NCI-H2196 (cell line): ENCODE data around the gene LMTK2.

ENCODE experiments used
- DNase-seq: peaks from one replicate; lab custom pipeline; 2025; ENCODE audit not compliant: unreplicated experiment; lab: John Stamatoyannopoulos, UW

LMTK2 gene

GRCh38 chr7:98171449-98171848 is 64.8 kb downstream of the LMTK2 start:
- no peak for DNase-seq

GRCh38 chr7:98174334-98175259 is 67.9 kb downstream of the LMTK2 start:
- peak; percentile 18 for DNase-seq

GRCh38 chr7:98175260-98175940 is 68.7 kb downstream of the LMTK2 start:
- DNase-seq, result no peak

- no peak for DNase-seq
Observed at GRCh38 chr7:98177553-98177952, 70.9 kb downstream of the LMTK2 start.

GRCh38 chr7:98178321-98178720 is 71.7 kb downstream of the LMTK2 start:
- no peak for DNase-seq

- DNase-seq, result no peak
Observed at GRCh38 chr7:98178762-98179490, 72.3 kb downstream of the LMTK2 start.

- no peak for DNase-seq
Observed at GRCh38 chr7:98180751-98181150, 74.1 kb downstream of the LMTK2 start.

GRCh38 chr7:98185101-98185500 is 78.4 kb downstream of the LMTK2 start:
- no peak for DNase-seq

- no peak for DNase-seq
Observed at GRCh38 chr7:98186452-98187137, 79.9 kb downstream of the LMTK2 start.

- no peak for DNase-seq
Observed at GRCh38 chr7:98187138-98187502, 80.5 kb downstream of the LMTK2 start.

GRCh38 chr7:98189559-98189958 is 82.9 kb downstream of the LMTK2 start:
- DNase-seq, result no peak

- no peak for DNase-seq
Observed at GRCh38 chr7:98191668-98192431, 85.2 kb downstream of the LMTK2 start.

GRCh38 chr7:98192781-98193457 is 86.3 kb downstream of the LMTK2 start:
- DNase-seq, result no peak

- no peak for DNase-seq
Observed at GRCh38 chr7:98193474-98194180, 87.0 kb downstream of the LMTK2 start.

- no peak for DNase-seq
Observed at GRCh38 chr7:98194186-98194585, 87.5 kb downstream of the LMTK2 start.

GRCh38 chr7:98194672-98195457 is 88.2 kb downstream of the LMTK2 start:
- DNase-seq, result no peak

- DNase-seq, result no peak
Observed at GRCh38 chr7:98196706-98197605, 90.3 kb downstream of the LMTK2 start.
